SKM-1 (cell line): ENCODE data around the gene ADD1.
A peak's percentile ranks its signal among the peaks of the same experiment; 100 is the strongest.

Experiments used
- DNase-seq: peaks from one replicate; lab custom pipeline; 2025; ENCODE audit not compliant: unreplicated experiment; lab: John Stamatoyannopoulos, UW

Gene ADD1

DNA sequence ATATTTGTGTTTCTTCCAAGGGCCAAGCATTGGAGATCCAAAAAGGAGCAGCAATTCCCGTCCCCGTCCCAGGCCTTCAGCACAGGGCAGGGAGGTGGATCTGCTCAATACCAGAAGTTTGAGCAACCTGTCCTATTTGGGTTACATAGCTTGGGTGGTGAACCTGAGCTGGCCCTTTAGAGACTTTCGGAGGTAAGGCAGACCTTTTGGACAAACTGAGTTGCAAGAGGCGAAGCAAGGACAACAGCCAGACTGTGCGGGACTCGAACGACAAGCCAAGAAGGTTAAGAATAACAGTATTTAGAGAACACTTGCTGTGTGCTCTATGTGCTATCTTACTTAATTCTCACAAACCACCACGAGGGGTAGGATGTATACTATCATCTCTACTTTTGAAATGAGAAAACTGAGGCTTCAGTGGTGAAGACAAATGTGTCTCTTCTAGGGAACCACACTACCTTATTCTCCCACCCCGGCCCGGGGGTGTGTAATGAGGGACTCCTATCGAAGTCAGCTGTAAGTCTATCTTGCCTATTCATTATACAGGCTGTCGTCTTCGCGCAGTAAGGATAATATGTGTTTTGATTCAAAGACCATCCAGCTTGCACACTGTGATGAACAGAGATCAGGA, 118.3 kb downstream of the ADD1 start:
- no peak for DNase-seq

DNA sequence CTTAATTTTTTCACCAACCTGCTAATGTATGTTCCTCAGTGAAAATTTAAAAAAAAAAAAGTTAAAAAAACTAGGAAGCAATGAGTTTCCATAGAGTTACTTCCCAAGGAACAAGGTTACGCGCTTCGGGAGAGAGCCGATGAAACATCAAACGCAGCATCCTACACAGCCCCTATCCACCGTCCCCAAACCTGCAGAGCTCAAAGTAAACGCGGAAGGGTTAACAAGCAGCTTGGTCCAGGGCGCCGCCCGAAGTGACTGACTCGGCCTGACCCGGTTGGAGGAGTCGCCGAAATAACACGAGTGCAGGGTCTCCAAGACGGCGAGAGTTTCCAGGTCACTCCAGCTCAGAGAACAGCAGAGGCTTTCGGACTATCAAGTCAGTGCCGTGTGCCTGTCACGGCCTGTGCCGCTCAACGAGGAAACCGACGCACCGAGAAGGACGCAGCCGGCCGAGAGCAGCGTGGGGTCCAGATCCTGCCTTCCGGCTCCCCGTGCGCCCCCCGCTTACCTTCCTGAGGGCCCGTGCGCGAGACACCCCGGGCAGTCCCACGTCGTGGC, 119.0 kb downstream of the ADD1 start:
- DNase-seq, result peak; percentile 35

DNA sequence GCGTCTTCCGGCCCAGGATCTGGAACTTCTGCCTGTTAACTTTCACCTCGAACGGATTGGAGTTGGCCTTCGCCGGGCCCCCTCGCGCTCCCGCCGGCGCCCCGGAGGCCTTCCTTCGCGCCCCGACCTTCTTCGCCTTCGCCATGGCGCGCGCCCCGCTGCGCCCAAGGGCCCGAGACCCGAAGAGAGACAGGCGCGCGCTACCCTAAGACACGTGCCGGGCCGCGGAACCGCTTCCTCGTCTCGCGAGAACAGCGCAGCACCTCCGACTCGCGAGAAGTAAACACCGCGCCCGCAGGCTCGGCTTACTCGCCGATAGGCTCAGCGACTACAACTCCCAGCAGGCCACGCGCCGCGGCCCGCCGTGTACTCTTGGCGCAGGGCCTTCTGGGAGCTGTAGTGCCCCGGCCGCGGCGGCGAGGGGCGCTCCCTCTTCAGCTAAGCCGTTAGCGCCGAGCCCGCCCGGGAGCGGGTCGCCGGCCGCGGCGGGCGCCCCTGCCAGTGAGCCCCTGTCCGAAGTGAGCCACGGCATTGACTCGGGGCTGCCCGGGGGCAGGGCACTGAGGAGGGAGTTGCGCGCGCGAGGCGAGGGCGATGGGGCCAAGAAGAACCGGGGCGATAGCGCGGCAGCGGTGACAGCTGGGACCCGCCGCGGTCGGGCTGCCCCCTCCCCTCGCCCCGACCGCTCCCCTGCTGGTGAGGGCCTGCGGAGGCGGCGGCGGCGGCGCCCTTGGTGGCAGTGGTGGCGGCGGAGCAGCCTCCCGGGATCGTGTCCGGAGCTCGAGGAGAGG, 119.7 kb downstream of the ADD1 start, which contains the start of the genes GRK4 and NOP14:
TSS of gene GRK4 (plus strand) at position 397 of the 791 bp plus-strand sequence. CDS start 500 bp downstream, outside the sequence.
TSS of gene NOP14 (minus strand) at position 232 of the 791 bp plus-strand sequence. CDS start at position 145, 87 bp downstream.
- DNase-seq, result peak; percentile 98

DNA sequence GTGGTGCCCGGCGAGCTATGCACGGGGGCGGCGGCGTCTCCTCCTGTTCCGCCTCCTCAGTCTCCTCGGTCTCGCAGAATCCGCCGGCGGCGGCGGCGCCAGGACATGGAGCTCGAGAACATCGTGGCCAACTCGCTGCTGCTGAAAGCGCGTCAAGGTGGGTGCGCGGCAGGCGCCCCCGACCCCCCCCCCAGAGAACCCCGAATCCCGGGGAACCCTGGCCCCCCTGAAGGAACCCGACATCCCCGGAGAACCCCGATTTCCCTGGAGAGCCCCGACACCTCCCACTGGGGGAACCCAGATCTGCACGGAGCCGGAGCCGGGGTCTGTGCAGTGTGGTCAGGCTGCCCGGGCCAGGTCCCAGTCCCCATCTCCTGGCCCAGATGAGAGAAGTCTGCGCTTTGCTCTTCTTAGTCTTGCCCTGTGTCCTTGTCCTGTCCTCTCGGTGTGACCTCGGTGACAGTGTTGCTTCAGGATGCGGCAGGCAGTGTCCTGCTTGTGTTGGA, 120.4 kb downstream of the ADD1 start:
- DNase-seq, result no peak

DNA sequence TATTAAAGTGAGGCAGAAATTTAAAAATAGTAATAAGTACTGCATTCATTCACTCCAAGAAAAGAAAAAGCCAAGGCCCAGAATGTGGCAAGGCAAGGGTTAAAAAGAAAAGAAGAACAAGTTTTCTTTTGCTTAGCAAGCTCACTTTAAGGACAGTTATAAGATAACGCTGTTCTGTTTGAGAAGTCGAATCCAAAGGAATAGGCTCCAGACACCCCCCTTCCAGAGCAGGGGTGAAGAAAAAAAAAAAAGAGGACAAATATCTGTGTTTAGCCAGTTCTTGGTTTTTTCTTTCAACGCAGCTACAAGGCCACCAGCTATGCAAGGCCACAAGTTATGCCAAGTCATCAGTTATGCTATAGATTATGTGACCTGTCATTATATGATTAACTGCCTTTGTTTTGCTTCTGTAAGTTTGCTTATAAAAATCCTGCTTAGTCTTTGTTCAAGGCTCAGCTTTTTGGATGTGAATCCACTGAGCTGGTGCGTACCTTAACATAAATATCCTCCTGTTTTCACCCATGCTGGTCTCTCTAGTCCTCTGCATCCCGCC, 121.1 kb downstream of the ADD1 start:
- no peak for DNase-seq

DNA sequence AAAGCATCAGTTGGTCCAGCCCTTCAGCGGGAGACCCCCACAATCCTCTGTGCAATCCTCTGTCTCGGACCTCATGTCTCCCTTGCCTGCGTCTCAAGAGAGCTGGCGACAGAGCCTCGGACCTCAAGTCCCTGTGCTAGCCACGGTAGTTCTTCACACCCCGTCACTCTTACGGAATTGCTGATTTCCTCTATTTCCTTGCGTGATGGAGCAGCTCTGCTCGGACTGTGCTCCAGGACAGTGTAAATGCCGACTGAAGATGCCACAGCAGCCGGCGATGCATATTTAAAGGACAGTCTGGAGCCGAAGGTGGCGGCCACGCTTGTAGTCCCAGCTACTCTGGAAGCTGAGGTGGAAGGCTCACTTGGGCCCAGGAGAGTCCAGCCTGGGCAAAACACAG, 121.6 kb downstream of the ADD1 start:
- no peak for DNase-seq

DNA sequence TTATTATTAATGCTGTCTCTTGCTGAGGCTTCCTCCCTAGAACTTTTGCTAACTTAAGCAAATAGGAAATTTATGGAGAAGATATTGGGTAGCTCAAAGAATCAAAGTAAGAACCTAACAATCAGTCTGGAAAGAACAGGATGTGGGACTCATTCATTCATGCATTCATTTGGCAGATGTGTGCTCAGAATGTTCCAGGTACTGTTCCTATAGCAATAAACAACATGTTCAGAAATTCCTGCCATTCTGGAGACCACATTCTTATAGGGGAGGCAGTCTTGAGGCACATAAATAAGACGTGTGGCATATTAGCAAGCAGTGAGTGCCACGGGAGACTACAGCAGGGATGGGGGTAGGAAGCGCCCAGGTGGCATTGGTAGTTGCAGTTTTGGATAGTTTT, 124.7 kb downstream of the ADD1 start:
- no peak for DNase-seq

DNA sequence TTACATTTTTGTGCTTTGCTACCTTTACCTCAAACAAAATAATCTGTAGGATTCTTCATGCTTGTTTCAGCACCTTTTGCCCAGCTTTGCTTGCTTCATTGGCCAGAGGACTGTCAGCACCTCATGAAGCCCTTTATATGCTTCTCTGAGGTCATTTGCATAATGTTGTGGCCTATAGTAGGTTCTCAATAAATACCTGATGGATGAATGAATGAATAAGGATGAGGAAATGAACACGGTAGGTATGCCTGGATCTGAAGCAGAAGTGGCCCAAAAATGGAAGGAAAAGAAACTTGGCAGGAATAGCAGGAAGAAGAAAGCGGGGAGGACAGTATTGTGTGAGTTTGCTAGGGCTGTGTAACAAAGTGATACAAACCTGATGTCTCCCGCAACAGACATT, 127.6 kb downstream of the ADD1 start:
- no peak for DNase-seq

DNA sequence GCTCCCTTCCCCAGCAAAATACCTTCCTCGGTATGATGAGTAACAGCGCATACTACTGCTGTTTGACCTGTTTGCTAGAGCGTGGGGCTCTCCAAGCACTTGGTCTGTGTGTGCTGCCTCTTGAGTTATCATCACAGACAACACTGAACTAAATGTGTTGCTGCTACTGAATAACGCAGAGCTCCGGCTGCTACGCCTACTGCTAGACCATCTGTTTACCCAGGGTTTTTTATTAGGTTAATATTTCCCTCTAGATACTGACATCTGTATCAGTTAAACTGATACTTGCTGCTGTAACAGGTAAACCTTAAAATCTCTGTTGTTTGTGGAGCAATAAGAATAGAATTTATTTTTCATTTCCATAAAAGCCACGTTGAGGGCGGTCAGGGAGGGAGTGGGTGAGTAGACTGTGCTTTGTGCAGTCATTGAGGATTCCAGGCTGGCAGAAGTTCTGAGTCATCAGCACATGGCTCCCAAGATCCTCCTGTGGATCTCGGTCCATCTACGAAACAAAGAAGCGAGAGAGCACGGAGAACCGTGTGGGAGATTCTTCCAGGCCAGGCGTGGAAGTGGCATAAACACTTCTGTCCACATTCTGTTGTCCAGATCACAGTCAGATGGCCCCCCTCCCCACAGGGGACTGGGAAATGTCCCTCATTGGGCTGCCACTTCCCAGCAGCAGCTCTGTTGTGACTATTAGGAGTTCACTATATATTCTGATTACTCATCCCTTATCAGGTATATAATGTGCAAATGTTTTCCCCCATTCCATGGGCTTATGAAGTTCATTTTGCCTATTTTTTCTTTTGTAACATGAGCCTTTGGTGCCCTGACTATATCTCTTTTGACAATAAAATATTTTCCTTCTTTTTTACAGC, 133.8 kb downstream of the ADD1 start:
- no peak for DNase-seq
